Right lobe of liver (tissue), 6 donors: Measurements from ENCODE around the gene PACRG. TPM values are rescaled to one million over a fixed set of nuclear protein-coding genes. Genes with fewer than 3 reads are reported as not detected.

Experiments
- ATAC-seq, 4 donors: fragments of 200-7000 bp; cut with Tn5 transposase; one replicate each; pipeline ENCODE4 v1.9.1; 2020; ENCODE audit warnings: mild to moderate bottlenecking in 4 of 4, moderate library complexity in 4 of 4
- DNase-seq, 3 donors: peaks; one replicate each; pipeline ENCODE4 v3.0.0-alpha.2; 2020
- H3K27ac ChIP-seq, 3 donors: fragments of 200-600 bp; one replicate each; pipeline ENCODE4 v1.8.0; 2022
- H3K27me3 ChIP-seq, 2 donors: fragments of 200-600 bp; one replicate each; pipeline ENCODE4 v1.8.0; 2022
- H3K36me3 ChIP-seq, 4 donors: fragments of 200-600 bp; sonication (generic) in 1 of 4; one replicate each; pipeline versions ENCODE4 v1.5.1 to v1.8.0; 2017 to 2022; ENCODE audit warnings: control low read depth in 1 of 4
- H3K4me1 ChIP-seq, 4 donors: fragments of 200-600 bp; sonication (generic) in 1 of 4; one replicate each; pipeline versions ENCODE4 v1.5.1 to v1.8.0; 2017 to 2022; ENCODE audit warnings: control low read depth in 1 of 4
- H3K4me3 ChIP-seq, 3 donors: fragments of 200-600 bp; one replicate each; pipeline ENCODE4 v1.8.0; 2022
- H3K9me3 ChIP-seq, 4 donors: fragments of 200-600 bp; sonication (generic) in 1 of 4; one replicate each; pipeline versions ENCODE4 v1.5.1 to v1.8.0; 2017 to 2022; ENCODE audit warnings: control low read depth in 1 of 4
- POLR2A ChIP-seq: fragments of 450-650 bp; IDR thresholded peaks from one replicate; pipeline ENCODE4 v1.6.1; 2017; ENCODE audit warnings: antibody characterized with exemption, mild to moderate bottlenecking
- WGBS: methylation state at CpG from one replicate; pipeline ENCODE4 v1.1.6; 2018; ENCODE audit warnings: low coverage, low lambda C conversion rate; ENCODE audit not compliant: insufficient coverage; ENCODE audit errors: missing lambda C conversion rate; 5-methylcytosine and 5-hydroxymethylcytosine counted together
- intact Hi-C, 2 donors: fragments of 100-400 bp; cut with DNase I; formaldehyde crosslinking; loops; one replicate each; pipeline versions ENCODE4 v1.11.2 to v1.14.1; 2022
- total RNA-seq, 6 experiments: library from RNA; depleted of rRNA in 2 of 6; stranded (reverse); fragments of >200 nt in 2 of 6; fragmentation: NEBNext Ultra II Directional in 3 of 6; extraction: Animal tissue kit (Norgen Biotek cat#: 25700) in 3 of 6; gene quantifications; one replicate each; pipeline versions ENCODE4 v1.1.0 to v1.2.4, GENCODE V29; 2016 to 2023
- TF ChIP-seq, protein P1 (sequence below), 4 donors: fragments of 200-600 bp in 3 of 4; fragments of 450-650 bp in 1 of 4; IDR thresholded peaks; one replicate each; pipeline versions ENCODE4 v1.5.1 to v1.8.0; 2016 to 2022; ENCODE audit warnings: antibody characterized with exemption in 4 of 4, mild to moderate bottlenecking in 2 of 4
- donor health status: DM: no; HTN: yes; CAD: no.
- donor health status: DM: no; HTN: no; CAD: no.
- donor health status: DM: no; HTN: no; CAD: no.
- donor health status: DM: no; HTN: yes; CAD: no.
- donor health status: DM: no; HTN: yes; CAD: no.

The PACRG gene
- total RNA-seq, 6 experiments from 2014 or later, result 0.25 to 5.3 (median 2.7) TPM

- no peaks in the 10 kb centered on the region for H3K27me3 ChIP-seq
- H3K27ac ChIP-seq, result no peak overlapping the region
- H3K4me1 ChIP-seq, result peaks cover 0 to 9% (median 3%) of the 10 kb centered on the region in 4 donors
- 95% methylated on average over 11 of the region's 11 CpGs for WGBS
- DNase-seq (no peak), ATAC-seq (no peak)
- intact Hi-C loops, result no loop called here
- H3K9me3 ChIP-seq, result no peaks in the 10 kb centered on the region
- TF ChIP-seq POLR2A, result no peak
- TF ChIP-seq, protein P1, sequence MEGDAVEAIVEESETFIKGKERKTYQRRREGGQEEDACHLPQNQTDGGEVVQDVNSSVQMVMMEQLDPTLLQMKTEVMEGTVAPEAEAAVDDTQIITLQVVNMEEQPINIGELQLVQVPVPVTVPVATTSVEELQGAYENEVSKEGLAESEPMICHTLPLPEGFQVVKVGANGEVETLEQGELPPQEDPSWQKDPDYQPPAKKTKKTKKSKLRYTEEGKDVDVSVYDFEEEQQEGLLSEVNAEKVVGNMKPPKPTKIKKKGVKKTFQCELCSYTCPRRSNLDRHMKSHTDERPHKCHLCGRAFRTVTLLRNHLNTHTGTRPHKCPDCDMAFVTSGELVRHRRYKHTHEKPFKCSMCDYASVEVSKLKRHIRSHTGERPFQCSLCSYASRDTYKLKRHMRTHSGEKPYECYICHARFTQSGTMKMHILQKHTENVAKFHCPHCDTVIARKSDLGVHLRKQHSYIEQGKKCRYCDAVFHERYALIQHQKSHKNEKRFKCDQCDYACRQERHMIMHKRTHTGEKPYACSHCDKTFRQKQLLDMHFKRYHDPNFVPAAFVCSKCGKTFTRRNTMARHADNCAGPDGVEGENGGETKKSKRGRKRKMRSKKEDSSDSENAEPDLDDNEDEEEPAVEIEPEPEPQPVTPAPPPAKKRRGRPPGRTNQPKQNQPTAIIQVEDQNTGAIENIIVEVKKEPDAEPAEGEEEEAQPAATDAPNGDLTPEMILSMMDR (IDR thresholded peaks at IDR 0.05), result no peak
- no peak overlapping the region for H3K4me3 ChIP-seq
- H3K36me3 ChIP-seq, result no peaks in the 10 kb centered on the region
Measured at GRCh38 chr6:163200289-163200688, 472.5 kb downstream of the PACRG start.

DNA sequence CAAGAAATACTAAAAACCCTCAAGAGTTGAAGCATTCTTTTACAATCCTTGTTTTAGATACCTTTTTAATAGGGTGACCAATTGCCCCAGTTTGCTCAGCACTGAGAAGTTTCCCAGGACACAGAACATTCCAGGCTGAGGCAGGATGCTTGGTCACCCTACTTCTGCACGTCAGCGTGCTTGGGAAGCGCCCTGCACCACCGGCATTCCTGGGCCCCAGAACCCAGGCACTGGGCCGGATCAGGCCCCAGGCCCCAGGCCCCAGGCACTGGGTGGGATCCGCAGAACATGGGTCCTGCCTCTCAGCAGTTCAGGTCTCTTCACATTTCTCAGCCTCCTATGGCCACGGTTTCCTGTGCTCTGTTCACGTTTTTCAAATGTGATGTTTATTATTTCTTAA is 472.9 kb downstream of the PACRG start:
- no peaks in the 10 kb centered on the region for H3K9me3 ChIP-seq
- no peak overlapping the region for H3K27ac ChIP-seq
- H3K36me3 ChIP-seq, result no peaks in the 10 kb centered on the region
- no peak for TF ChIP-seq POLR2A
- TF ChIP-seq, protein P1 (IDR thresholded peaks at IDR 0.05), result no peak
- intact Hi-C loops, result no loop called here
- no peak for DNase-seq
- no peak overlapping the region for H3K4me3 ChIP-seq
- peaks cover 0 to 6% (median 3%) of the 10 kb centered on the region in 4 donors for H3K4me1 ChIP-seq
- WGBS, result 84% methylated on average over 3 of the region's 8 CpGs
- H3K27me3 ChIP-seq, result no peaks in the 10 kb centered on the region
- no peak for ATAC-seq

- TF ChIP-seq POLR2A, result no peak
- TF ChIP-seq, protein P1 (IDR thresholded peaks at IDR 0.05), result no peak
- ATAC-seq (no peak), DNase-seq (no peak)
- Histone ChIP-seq H3K36me3 (no peaks in the 10 kb centered on the region), H3K4me1 (no peaks in the 10 kb centered on the region), H3K27ac (no peak overlapping the region), H3K4me3 (no peak overlapping the region), H3K27me3 (no peaks in the 10 kb centered on the region), H3K9me3 (no peaks in the 10 kb centered on the region)
- intact Hi-C loops, result no loop called here
- 86% methylated on average over 9 of the region's 12 CpGs for WGBS
Measured at GRCh38 chr6:163201855-163202254, 474.1 kb downstream of the PACRG start.

- H3K27ac ChIP-seq, result no peak overlapping the region
- DNase-seq (no peak), ATAC-seq (no peak)
- WGBS, result 96% methylated on average over 2 of the region's 2 CpGs
- H3K36me3 ChIP-seq, result no peaks in the 10 kb centered on the region
- no peak for TF ChIP-seq POLR2A
- TF ChIP-seq, protein P1 (IDR thresholded peaks at IDR 0.05), result no peak
- H3K4me1 ChIP-seq, result peaks cover 0 to 13% (median 0%) of the 10 kb centered on the region in 4 donors
- H3K9me3 ChIP-seq, result no peaks in the 10 kb centered on the region
- H3K27me3 ChIP-seq, result no peaks in the 10 kb centered on the region
- intact Hi-C loops, result no loop called here
- no peak overlapping the region for H3K4me3 ChIP-seq
Measured at GRCh38 chr6:163206196-163206595, 478.4 kb downstream of the PACRG start.
